GM12874 (cell line): ENCODE data around the gene MAP1LC3B2.

ENCODE experiments used
- CTCF ChIP-seq: IDR thresholded peaks from 2 replicates; pipeline ENCODE4 v1.5.1; 2011; ENCODE audit warnings: low read depth, mild to moderate bottlenecking, control low read depth, low read length, moderate library complexity; ENCODE audit not compliant: insufficient read depth

MAP1LC3B2 gene

GRCh38 chr12:116532428-116532827 lies 26.8 kb upstream of the MAP1LC3B2 start:
- no peak for TF ChIP-seq CTCF

- TF ChIP-seq CTCF, result no peak
These were observed 26.2 kb upstream of the MAP1LC3B2 start for GRCh38 chr12:116532986-116533342.

GRCh38 chr12:116533343-116534251 lies 25.6 kb upstream of the MAP1LC3B2 start:
- TF ChIP-seq CTCF, result no peak

- no peak for TF ChIP-seq CTCF
These were observed 24.7 kb upstream of the MAP1LC3B2 start for GRCh38 chr12:116534311-116535121.

GRCh38 chr12:116535241-116535640 lies 23.9 kb upstream of the MAP1LC3B2 start:
- TF ChIP-seq CTCF, result no peak

- TF ChIP-seq CTCF, result no peak
These were observed 21.9 kb upstream of the MAP1LC3B2 start for GRCh38 chr12:116537101-116537904.

GRCh38 chr12:116538076-116538591 lies 21.0 kb upstream of the MAP1LC3B2 start:
- TF ChIP-seq CTCF, result no peak
